Muscle of back (tissue), 11 donors: Measurements from ENCODE around the gene REPS1. TPM values are rescaled to one million over a fixed set of nuclear protein-coding genes. Genes with fewer than 3 reads are reported as not detected.
"Not testable (repeated sequence)": the region's sequence is repeated elsewhere in the genome, so short reads cannot be mapped to it uniquely, and the experiment has no call there.

Source experiments
- DNase-seq, 3 donors: peaks; one replicate each; pipeline versions ENCODE4 v3.0.0 to v3.0.0-alpha.2; 2013
- polyA plus RNA-seq, 10 donors: library from polyadenylated mRNA; unstranded; fragments of 120-200 nt; gene quantifications; one replicate each; pipeline ENCODE4 v1.2.1, GENCODE V29; 2013; ENCODE audit not compliant: insufficient read length in 10 of 10

The REPS1 gene
- polyA plus RNA-seq, 10 donors, result 34.1 to 57.7 (median 45.6) TPM

GRCh38 chr6:139006477-139006876 is 18.4 kb upstream of the REPS1 start:
- DNase-seq, result no peak

- DNase-seq, result no peak
These were observed 15.7 kb upstream of the REPS1 start for GRCh38 chr6:139003751-139004150.

GRCh38 chr6:138999949-139000725 is 12.1 kb upstream of the REPS1 start:
- no peak for DNase-seq

- no peak for DNase-seq
These were observed 9.1 kb upstream of the REPS1 start for GRCh38 chr6:138997136-138997535.

- DNase-seq, result no peak
These were observed 8.5 kb upstream of the REPS1 start for GRCh38 chr6:138996524-138996923.

GRCh38 chr6:138993410-138993809 is 5.4 kb upstream of the REPS1 start:
- DNase-seq, result not testable (repeated sequence)

- not testable (repeated sequence) for DNase-seq
These were observed 4.9 kb upstream of the REPS1 start for GRCh38 chr6:138992965-138993364.

- no peak for DNase-seq
These were observed 3.2 kb upstream of the REPS1 start for GRCh38 chr6:138991206-138991605.

- DNase-seq, result no peak
These were observed 1.3 kb upstream of the REPS1 start for GRCh38 chr6:138989098-138989983.

- no peak for DNase-seq
These were observed 399 bp upstream of the REPS1 start for GRCh38 chr6:138988469-138988834.

- DNase-seq, result no peak
These were observed 892 bp downstream of the REPS1 start for GRCh38 chr6:138987080-138987642.

- peak in 1 of 3 donors; percentile 33 for DNase-seq
These were observed 1.5 kb downstream of the REPS1 start for GRCh38 chr6:138986578-138986977.

- no peak for DNase-seq
These were observed 6.6 kb downstream of the REPS1 start for GRCh38 chr6:138981416-138981815.

GRCh38 chr6:138979813-138980668 is 8.0 kb downstream of the REPS1 start:
- no peak for DNase-seq

GRCh38 chr6:138979365-138979764 is 8.7 kb downstream of the REPS1 start:
- DNase-seq, result no peak

GRCh38 chr6:138978229-138978628 is 9.8 kb downstream of the REPS1 start:
- no peak for DNase-seq

- no peak for DNase-seq
These were observed 10.3 kb downstream of the REPS1 start for GRCh38 chr6:138977646-138978167.

GRCh38 chr6:138977242-138977641 is 10.8 kb downstream of the REPS1 start:
- DNase-seq, result no peak

GRCh38 chr6:138975815-138976214 is 12.2 kb downstream of the REPS1 start:
- no peak for DNase-seq

GRCh38 chr6:138973466-138974153 is 14.4 kb downstream of the REPS1 start:
- DNase-seq, result no peak

GRCh38 chr6:138972226-138972665 is 15.8 kb downstream of the REPS1 start:
- no peak for DNase-seq
